Liver (tissue), 9 donors: ENCODE measurements around the gene TANC2. TPM values are rescaled to one million over a fixed set of nuclear protein-coding genes. Genes with fewer than 3 reads are reported as not detected.

Experiments
- DNase-seq: peaks from one replicate; pipeline ENCODE4 v3.0.0-alpha.2; 2017; ENCODE audit warnings: low spot score
- H3K27ac ChIP-seq, 2 donors: one replicate each; pipeline ENCODE4 v1.7.0; 2013; ENCODE audit warnings: inconsistent platforms in 2 of 2, low read length in 2 of 2, control low read depth in 1 of 2, low read depth in 1 of 2, mild to moderate bottlenecking in 1 of 2
- H3K27me3 ChIP-seq, 4 donors: one replicate each; pipeline versions ENCODE4 v1.6.1 to v1.7.0; 2013; ENCODE audit warnings: low read length in 3 of 4, inconsistent platforms in 1 of 4, mild to moderate bottlenecking in 1 of 4, moderate library complexity in 1 of 4; ENCODE audit not compliant: control insufficient read depth in 4 of 4, insufficient read depth in 4 of 4
- H3K36me3 ChIP-seq, 4 donors: one replicate each; pipeline versions ENCODE4 v1.6.1 to v1.7.0; 2013; ENCODE audit warnings: low read length in 3 of 4, mild to moderate bottlenecking in 3 of 4, low read depth in 1 of 4, moderate library complexity in 1 of 4; ENCODE audit not compliant: control insufficient read depth in 4 of 4, insufficient read depth in 3 of 4
- H3K4me1 ChIP-seq, 4 donors: one replicate each; pipeline versions ENCODE4 v1.6.1 to v1.7.0; 2013; ENCODE audit warnings: low read length in 3 of 4, mild to moderate bottlenecking in 3 of 4, moderate library complexity in 1 of 4; ENCODE audit not compliant: control insufficient read depth in 4 of 4, insufficient read depth in 4 of 4
- H3K4me3 ChIP-seq, 3 donors: one replicate each; pipeline versions ENCODE4 v1.6.1 to v1.7.0; 2013; ENCODE audit warnings: low read length in 3 of 3, control low read depth in 1 of 3, low read depth in 1 of 3, mild to moderate bottlenecking in 1 of 3
- H3K9ac ChIP-seq, 2 donors: one replicate each; pipeline ENCODE4 v1.7.0; 2013; ENCODE audit warnings: low read length in 2 of 2, mild to moderate bottlenecking in 2 of 2, moderate library complexity in 2 of 2, control low read depth in 1 of 2, low read depth in 1 of 2
- H3K9me3 ChIP-seq, 4 donors: one replicate each; pipeline versions ENCODE4 v1.6.1 to v1.7.0; 2013; ENCODE audit warnings: low read length in 3 of 4; ENCODE audit not compliant: control insufficient read depth in 4 of 4
- ATF3 ChIP-seq: IDR thresholded peaks from 2 replicates; pipeline ENCODE4 v1.6.1; 2016; ENCODE audit warnings: antibody characterized with exemption
- CTCF ChIP-seq: fragments of 150-350 bp; IDR thresholded peaks from 2 replicates; pipeline ENCODE4 v1.5.1; 2017; ENCODE audit warnings: improper control_type of control experiment, low read depth, low read length; ENCODE audit not compliant: missing input control
- FOXA1 ChIP-seq: IDR thresholded peaks from 2 replicates; pipeline ENCODE4 v1.6.1; 2016; ENCODE audit warnings: antibody characterized with exemption
- FOXA2 ChIP-seq: IDR thresholded peaks from 2 replicates; pipeline ENCODE4 v1.6.1; 2016; ENCODE audit warnings: antibody characterized with exemption
- HNF4A ChIP-seq, 2 donors: conservative IDR thresholded peaks; 2 replicates each; pipeline ENCODE4 v1.6.1; 2016; ENCODE audit warnings: antibody characterized with exemption in 2 of 2, mild to moderate bottlenecking in 2 of 2
- HNF4G ChIP-seq: IDR thresholded peaks from 2 replicates; pipeline ENCODE4 v1.6.1; 2016; ENCODE audit warnings: antibody characterized with exemption
- JUND ChIP-seq, 2 donors: IDR thresholded peaks; 2 replicates each; pipeline ENCODE4 v1.6.1; 2016; ENCODE audit warnings: antibody characterized with exemption in 2 of 2
- MAX ChIP-seq: IDR thresholded peaks from 2 replicates; pipeline ENCODE4 v1.6.1; 2016; ENCODE audit warnings: antibody characterized with exemption
- NR2F2 ChIP-seq: IDR thresholded peaks from 2 replicates; pipeline ENCODE4 v1.6.1; 2016; ENCODE audit warnings: antibody characterized with exemption
- RAD21 ChIP-seq, 2 donors: IDR thresholded peaks; 2 replicates each; pipeline ENCODE4 v1.6.1; 2016; ENCODE audit warnings: antibody characterized with exemption in 2 of 2, mild to moderate bottlenecking in 2 of 2
- REST ChIP-seq: IDR thresholded peaks from 2 replicates; pipeline ENCODE4 v1.6.1; 2016; ENCODE audit warnings: antibody characterized with exemption, mild to moderate bottlenecking
- SP1 ChIP-seq: IDR thresholded peaks from 2 replicates; pipeline ENCODE4 v1.6.1; 2018; ENCODE audit warnings: antibody characterized with exemption, mild to moderate bottlenecking
- YY1 ChIP-seq: IDR thresholded peaks from 2 replicates; pipeline ENCODE4 v1.6.1; 2016; ENCODE audit warnings: antibody characterized with exemption, mild to moderate bottlenecking
- ZBTB33 ChIP-seq: IDR thresholded peaks from 2 replicates; pipeline ENCODE4 v1.6.1; 2016; ENCODE audit warnings: antibody characterized with exemption
- WGBS: extraction: QIAGEN DNeasy Blood & Tissue Kit; methylation state at CpG from one replicate; pipeline ENCODE4 v1.1.7; 2013; 5-methylcytosine and 5-hydroxymethylcytosine counted together
- polyA plus RNA-seq, 2 donors: library from polyadenylated mRNA; stranded (reverse) in 1 of 2; unstranded in 1 of 2; fragments of 200-250 nt in 1 of 2; fragments of >200 nt in 1 of 2; fragmentation: Nextera tagmentation in 1 of 2; extraction: Ambion mirVana in 1 of 2; gene quantifications; one replicate each; pipeline versions ENCODE4 v1.2.1 to v1.2.3, GENCODE V29; 2013 to 2015
- total RNA-seq, 2 donors: library from RNA; depleted of rRNA; stranded (reverse); fragments of >200 nt; gene quantifications; one replicate each; pipeline ENCODE4 v1.2.3, GENCODE V29; 2014
- donor health status: healthy.
- donor health status: healthy.
- donor health status: healthy.
- donor health status: healthy.
- donor health status: healthy.

The TANC2 gene
- total and polyA plus RNA-seq, 4 donors = 1.2 to 7.7 (median 4.1) TPM

GRCh38 chr17:62963296-62963695, 2.7 kb upstream of the TANC2 start:
- 73% methylated on average over 3 of the region's 3 CpGs for WGBS
- Histone ChIP-seq H3K9ac (no peak overlapping the region), H3K4me3 (no peak overlapping the region), H3K27ac (no peak overlapping the region), H3K4me1 (peaks cover 0 to 19% (median 13%) of the 10 kb centered on the region in 4 donors), H3K36me3 (no peaks in the 10 kb centered on the region), H3K9me3 (no peaks in the 10 kb centered on the region), H3K27me3 (no peaks in the 10 kb centered on the region)
- TF ChIP-seq ZBTB33 = no peak
- TF ChIP-seq CTCF = no peak
- no peak for TF ChIP-seq ATF3
- no peak for TF ChIP-seq JUND (IDR thresholded peaks at IDR 0.05)
- no peak for TF ChIP-seq REST
- TF ChIP-seq FOXA1 = no peak
- TF ChIP-seq NR2F2 = no peak
- no peak for TF ChIP-seq YY1
- TF ChIP-seq FOXA2 = no peak
- no peak for DNase-seq

GRCh38 chr17:62964506-62964905, 1.5 kb upstream of the TANC2 start:
- Histone ChIP-seq H3K9ac (no peak overlapping the region), H3K36me3 (no peaks in the 10 kb centered on the region), H3K9me3 (no peaks in the 10 kb centered on the region), H3K4me3 (no peak overlapping the region), H3K27me3 (no peaks in the 10 kb centered on the region), H3K4me1 (peaks cover 0 to 19% (median 13%) of the 10 kb centered on the region in 4 donors), H3K27ac (no peak overlapping the region)
- 72% methylated on average over 4 of the region's 4 CpGs for WGBS
- no peak for TF ChIP-seq SP1
- DNase-seq = no peak

- H3K4me3 ChIP-seq = peak overlapping the region in 2 of 3 donors; percentile 78 to 98
- H3K27me3 ChIP-seq = no peaks in the 10 kb centered on the region
- whole genome bisulfite sequencing = 61% methylated on average over 19 of the region's 19 CpGs
- H3K9ac ChIP-seq = peak overlapping the region in 1 of 2 donors; percentile 11
- peak overlapping the region in 1 of 2 donors; percentile 67 for H3K27ac ChIP-seq
- H3K9me3 ChIP-seq = no peaks in the 10 kb centered on the region
- no peaks in the 10 kb centered on the region for H3K36me3 ChIP-seq
- DNase-seq = no peak
- H3K4me1 ChIP-seq = peaks cover 0 to 19% (median 13%) of the 10 kb centered on the region in 4 donors
- no peak for TF ChIP-seq RAD21 (IDR thresholded peaks at IDR 0.05)
- TF ChIP-seq HNF4G = no peak
- TF ChIP-seq FOXA1 = no peak
- no peak for TF ChIP-seq MAX
- no peak for TF ChIP-seq HNF4A (conservative IDR thresholded peaks at IDR 0.05)
- TF ChIP-seq FOXA2 = no peak
- TF ChIP-seq REST = no peak
- no peak for TF ChIP-seq JUND (IDR thresholded peaks at IDR 0.05)
- TF ChIP-seq YY1 = no peak
- no peak for TF ChIP-seq ZBTB33
Observed at GRCh38 chr17:62965174-62965685, 805 bp upstream of the TANC2 start.
